Measurements from ENCODE around the gene CAP1.
A peak's percentile ranks its signal among the peaks of the same experiment; 100 is the strongest.
"Not testable (repeated sequence)": the region's sequence is repeated elsewhere in the genome, so short reads cannot be mapped to it uniquely, and the experiment has no call there.

Gene CAP1

GRCh38 chr1:40040511-40041465, at the start of gene CAP1:
TSS of gene CAP1 (plus strand) at chr1:40040729. CDS start at chr1:40059347, 18,618 bp downstream.
- peak; percentile 100 for DNase-seq

- no peak for DNase-seq
Measured at GRCh38 chr1:39992234-39992633, 48.3 kb upstream of the CAP1 start.

- no peak for DNase-seq
Measured at GRCh38 chr1:39992888-39993287, 47.6 kb upstream of the CAP1 start.

GRCh38 chr1:39995973-39996393, 44.5 kb upstream of the CAP1 start:
- DNase-seq = peak; percentile 92

GRCh38 chr1:39996396-39997004, 44.0 kb upstream of the CAP1 start:
- no peak for DNase-seq

- peak; percentile 88 for DNase-seq
Measured at GRCh38 chr1:40001456-40001855, 39.1 kb upstream of the CAP1 start.

GRCh38 chr1:40003156-40004093, 37.1 kb upstream of the CAP1 start:
- no peak for DNase-seq

- DNase-seq = peak; percentile 100
Measured at GRCh38 chr1:40004857-40005256, 35.7 kb upstream of the CAP1 start.

GRCh38 chr1:40007481-40008034, 33.0 kb upstream of the CAP1 start:
- not testable (repeated sequence) for DNase-seq

GRCh38 chr1:40011198-40011597, 29.3 kb upstream of the CAP1 start:
- DNase-seq = no peak

- DNase-seq = no peak
Measured at GRCh38 chr1:40014253-40014706, 26.2 kb upstream of the CAP1 start.

GRCh38 chr1:40014812-40015594, 25.5 kb upstream of the CAP1 start:
- DNase-seq = no peak

GRCh38 chr1:40017951-40018575, 22.5 kb upstream of the CAP1 start:
- no peak for DNase-seq

- no peak for DNase-seq
Measured at GRCh38 chr1:40020447-40021085, 20.0 kb upstream of the CAP1 start.

GRCh38 chr1:40023379-40023944, 17.1 kb upstream of the CAP1 start:
- no peak for DNase-seq

- DNase-seq = no peak
Measured at GRCh38 chr1:40024671-40025070, 15.9 kb upstream of the CAP1 start.

GRCh38 chr1:40027647-40028046, 12.9 kb upstream of the CAP1 start:
- DNase-seq = no peak

GRCh38 chr1:40029608-40030007, 10.9 kb upstream of the CAP1 start:
- DNase-seq = no peak

- DNase-seq = no peak
Measured at GRCh38 chr1:40030528-40031135, 9.9 kb upstream of the CAP1 start.

All from DMS 273 treated with DMSO at 0.1 percent for 48 hours (cell line).